ENCODE results near the gene CDH16. TPM values are rescaled to one million over a fixed set of nuclear protein-coding genes. Genes with fewer than 3 reads are reported as not detected.

The CDH16 gene
- total and polyA plus RNA-seq, 2 of the 13 experiments (the other 11 are each of a cell fraction or from before 2014, with no cell fraction given): 2.7 to 3.9 TPM

DNA sequence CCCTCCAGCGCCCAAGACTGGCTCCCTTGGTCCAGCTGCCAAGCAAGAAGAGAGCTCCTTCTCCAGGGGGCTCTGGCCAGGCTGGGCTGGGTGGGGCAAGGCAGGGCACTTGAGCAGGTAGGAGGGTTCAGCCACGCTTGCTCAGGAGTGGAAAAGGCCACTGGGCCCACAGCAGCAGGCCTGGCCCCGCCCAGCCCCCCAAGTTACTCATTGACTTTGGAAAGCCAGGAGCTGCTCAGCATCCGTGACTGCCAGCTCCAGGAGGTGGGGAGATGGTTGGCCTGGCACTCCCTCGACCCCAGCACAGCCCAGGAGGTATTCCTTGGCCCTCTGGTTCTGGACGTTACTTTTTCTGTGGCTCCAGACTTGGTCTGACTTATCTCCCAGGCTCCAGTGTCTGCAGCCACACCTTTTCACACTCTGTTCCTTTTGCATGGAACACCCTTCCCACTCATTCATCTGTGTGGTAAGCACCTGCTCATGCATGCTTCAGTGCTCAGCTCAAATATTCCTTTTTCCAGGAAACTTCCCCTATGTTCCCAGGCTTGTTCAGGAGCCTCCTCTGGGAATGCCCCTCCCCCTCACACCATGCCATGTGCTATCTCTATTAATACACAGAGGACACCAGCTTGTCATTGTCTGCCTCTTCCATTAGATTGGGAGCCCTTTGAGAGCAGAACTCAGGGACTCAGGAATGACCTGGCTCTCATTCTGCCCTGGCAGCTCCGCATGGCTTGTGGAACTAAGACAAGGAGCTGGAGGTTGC, at the start of gene CDH16 (continued):
- TF ChIP-seq, protein P1, sequence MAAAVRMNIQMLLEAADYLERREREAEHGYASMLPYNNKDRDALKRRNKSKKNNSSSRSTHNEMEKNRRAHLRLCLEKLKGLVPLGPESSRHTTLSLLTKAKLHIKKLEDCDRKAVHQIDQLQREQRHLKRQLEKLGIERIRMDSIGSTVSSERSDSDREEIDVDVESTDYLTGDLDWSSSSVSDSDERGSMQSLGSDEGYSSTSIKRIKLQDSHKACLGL (CRISPR knock-in tag; IDR thresholded peaks at IDR 0.05): 0 out of 2 replicates have a peak, but pooled peaks have one; percentile 23
- TF ChIP-seq, protein P2, sequence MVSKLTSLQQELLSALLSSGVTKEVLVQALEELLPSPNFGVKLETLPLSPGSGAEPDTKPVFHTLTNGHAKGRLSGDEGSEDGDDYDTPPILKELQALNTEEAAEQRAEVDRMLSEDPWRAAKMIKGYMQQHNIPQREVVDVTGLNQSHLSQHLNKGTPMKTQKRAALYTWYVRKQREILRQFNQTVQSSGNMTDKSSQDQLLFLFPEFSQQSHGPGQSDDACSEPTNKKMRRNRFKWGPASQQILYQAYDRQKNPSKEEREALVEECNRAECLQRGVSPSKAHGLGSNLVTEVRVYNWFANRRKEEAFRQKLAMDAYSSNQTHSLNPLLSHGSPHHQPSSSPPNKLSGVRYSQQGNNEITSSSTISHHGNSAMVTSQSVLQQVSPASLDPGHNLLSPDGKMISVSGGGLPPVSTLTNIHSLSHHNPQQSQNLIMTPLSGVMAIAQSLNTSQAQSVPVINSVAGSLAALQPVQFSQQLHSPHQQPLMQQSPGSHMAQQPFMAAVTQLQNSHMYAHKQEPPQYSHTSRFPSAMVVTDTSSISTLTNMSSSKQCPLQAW (CRISPR knock-in tag; IDR thresholded peaks at IDR 0.05): 0 out of 2 replicates have a peak, but pooled peaks have one; percentile 18
- TF ChIP-seq, protein P3, sequence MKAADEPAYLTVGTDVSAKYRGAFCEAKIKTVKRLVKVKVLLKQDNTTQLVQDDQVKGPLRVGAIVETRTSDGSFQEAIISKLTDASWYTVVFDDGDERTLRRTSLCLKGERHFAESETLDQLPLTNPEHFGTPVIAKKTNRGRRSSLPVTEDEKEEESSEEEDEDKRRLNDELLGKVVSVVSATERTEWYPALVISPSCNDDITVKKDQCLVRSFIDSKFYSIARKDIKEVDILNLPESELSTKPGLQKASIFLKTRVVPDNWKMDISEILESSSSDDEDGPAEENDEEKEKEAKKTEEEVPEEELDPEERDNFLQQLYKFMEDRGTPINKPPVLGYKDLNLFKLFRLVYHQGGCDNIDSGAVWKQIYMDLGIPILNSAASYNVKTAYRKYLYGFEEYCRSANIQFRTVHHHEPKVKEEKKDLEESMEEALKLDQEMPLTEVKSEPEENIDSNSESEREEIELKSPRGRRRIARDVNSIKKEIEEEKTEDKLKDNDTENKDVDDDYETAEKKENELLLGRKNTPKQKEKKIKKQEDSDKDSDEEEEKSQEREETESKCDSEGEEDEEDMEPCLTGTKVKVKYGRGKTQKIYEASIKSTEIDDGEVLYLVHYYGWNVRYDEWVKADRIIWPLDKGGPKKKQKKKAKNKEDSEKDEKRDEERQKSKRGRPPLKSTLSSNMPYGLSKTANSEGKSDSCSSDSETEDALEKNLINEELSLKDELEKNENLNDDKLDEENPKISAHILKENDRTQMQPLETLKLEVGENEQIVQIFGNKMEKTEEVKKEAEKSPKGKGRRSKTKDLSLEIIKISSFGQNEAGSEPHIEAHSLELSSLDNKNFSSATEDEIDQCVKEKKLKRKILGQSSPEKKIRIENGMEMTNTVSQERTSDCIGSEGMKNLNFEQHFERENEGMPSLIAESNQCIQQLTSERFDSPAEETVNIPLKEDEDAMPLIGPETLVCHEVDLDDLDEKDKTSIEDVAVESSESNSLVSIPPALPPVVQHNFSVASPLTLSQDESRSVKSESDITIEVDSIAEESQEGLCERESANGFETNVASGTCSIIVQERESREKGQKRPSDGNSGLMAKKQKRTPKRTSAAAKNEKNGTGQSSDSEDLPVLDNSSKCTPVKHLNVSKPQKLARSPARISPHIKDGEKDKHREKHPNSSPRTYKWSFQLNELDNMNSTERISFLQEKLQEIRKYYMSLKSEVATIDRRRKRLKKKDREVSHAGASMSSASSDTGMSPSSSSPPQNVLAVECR (CRISPR knock-in tag; IDR thresholded peaks at IDR 0.05; ENCODE audit: borderline replicate concordance): peak; percentile 40; the same call in 1 of the 2 replicates
- TF ChIP-seq, protein P4, sequence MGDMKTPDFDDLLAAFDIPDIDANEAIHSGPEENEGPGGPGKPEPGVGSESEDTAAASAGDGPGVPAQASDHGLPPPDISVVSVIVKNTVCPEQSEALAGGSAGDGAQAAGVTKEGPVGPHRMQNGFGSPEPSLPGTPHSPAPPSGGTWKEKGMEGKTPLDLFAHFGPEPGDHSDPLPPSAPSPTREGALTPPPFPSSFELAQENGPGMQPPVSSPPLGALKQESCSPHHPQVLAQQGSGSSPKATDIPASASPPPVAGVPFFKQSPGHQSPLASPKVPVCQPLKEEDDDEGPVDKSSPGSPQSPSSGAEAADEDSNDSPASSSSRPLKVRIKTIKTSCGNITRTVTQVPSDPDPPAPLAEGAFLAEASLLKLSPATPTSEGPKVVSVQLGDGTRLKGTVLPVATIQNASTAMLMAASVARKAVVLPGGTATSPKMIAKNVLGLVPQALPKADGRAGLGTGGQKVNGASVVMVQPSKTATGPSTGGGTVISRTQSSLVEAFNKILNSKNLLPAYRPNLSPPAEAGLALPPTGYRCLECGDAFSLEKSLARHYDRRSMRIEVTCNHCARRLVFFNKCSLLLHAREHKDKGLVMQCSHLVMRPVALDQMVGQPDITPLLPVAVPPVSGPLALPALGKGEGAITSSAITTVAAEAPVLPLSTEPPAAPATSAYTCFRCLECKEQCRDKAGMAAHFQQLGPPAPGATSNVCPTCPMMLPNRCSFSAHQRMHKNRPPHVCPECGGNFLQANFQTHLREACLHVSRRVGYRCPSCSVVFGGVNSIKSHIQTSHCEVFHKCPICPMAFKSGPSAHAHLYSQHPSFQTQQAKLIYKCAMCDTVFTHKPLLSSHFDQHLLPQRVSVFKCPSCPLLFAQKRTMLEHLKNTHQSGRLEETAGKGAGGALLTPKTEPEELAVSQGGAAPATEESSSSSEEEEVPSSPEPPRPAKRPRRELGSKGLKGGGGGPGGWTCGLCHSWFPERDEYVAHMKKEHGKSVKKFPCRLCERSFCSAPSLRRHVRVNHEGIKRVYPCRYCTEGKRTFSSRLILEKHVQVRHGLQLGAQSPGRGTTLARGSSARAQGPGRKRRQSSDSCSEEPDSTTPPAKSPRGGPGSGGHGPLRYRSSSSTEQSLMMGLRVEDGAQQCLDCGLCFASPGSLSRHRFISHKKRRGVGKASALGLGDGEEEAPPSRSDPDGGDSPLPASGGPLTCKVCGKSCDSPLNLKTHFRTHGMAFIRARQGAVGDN (CRISPR knock-in tag; IDR thresholded peaks at IDR 0.05): peak; percentile 43
- TF ChIP-seq, protein P5, sequence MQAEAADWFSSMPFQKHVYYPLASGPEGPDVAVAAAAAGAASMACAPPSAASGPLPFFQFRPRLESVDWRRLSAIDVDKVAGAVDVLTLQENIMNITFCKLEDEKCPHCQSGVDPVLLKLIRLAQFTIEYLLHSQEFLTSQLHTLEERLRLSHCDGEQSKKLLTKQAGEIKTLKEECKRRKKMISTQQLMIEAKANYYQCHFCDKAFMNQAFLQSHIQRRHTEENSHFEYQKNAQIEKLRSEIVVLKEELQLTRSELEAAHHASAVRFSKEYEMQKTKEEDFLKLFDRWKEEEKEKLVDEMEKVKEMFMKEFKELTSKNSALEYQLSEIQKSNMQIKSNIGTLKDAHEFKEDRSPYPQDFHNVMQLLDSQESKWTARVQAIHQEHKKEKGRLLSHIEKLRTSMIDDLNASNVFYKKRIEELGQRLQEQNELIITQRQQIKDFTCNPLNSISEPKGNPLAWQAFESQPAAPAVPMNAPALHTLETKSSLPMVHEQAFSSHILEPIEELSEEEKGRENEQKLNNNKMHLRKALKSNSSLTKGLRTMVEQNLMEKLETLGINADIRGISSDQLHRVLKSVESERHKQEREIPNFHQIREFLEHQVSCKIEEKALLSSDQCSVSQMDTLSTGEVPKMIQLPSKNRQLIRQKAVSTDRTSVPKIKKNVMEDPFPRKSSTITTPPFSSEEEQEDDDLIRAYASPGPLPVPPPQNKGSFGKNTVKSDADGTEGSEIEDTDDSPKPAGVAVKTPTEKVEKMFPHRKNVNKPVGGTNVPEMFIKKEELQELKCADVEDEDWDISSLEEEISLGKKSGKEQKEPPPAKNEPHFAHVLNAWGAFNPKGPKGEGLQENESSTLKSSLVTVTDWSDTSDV (CRISPR knock-in tag; IDR thresholded peaks at IDR 0.05): no peak
- TF ChIP-seq PITX1 (CRISPR knock-in tag; IDR thresholded peaks at IDR 0.05) (peak; percentile 53; the same call in 1 of the 2 replicates), ZNF672 (CRISPR knock-in tag; IDR thresholded peaks at IDR 0.05) (no peak), LCORL (IDR thresholded peaks at IDR 0.05) (no peak), LCORL (CRISPR knock-in tag; IDR thresholded peaks at IDR 0.05) (peak; percentile 37), HNRNPLL (IDR thresholded peaks at IDR 0.05; ENCODE audit: low read depth, low read length, poor library complexity, severe bottlenecking) (peak; percentile 24), ZNF333 (CRISPR knock-in tag; IDR thresholded peaks at IDR 0.05; ENCODE audit: borderline replicate concordance) (0 out of 2 replicates have a peak, but pooled peaks have one; percentile 49)
- TF ChIP-seq, protein P6, sequence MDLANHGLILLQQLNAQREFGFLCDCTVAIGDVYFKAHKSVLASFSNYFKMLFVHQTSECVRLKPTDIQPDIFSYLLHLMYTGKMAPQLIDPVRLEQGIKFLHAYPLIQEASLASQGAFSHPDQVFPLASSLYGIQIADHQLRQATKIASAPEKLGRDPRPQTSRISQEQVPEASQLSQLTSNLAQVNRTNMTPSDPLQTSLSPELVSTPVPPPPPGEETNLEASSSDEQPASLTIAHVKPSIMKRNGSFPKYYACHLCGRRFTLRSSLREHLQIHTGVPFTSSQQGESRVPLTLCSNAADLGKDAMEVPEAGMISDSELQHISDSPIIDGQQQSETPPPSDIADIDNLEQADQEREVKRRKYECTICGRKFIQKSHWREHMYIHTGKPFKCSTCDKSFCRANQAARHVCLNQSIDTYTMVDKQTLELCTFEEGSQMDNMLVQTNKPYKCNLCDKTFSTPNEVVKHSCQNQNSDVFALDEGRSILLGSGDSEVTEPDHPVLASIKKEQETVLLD (CRISPR knock-in tag; IDR thresholded peaks at IDR 0.05; ENCODE audit: low read depth): no peak

Data from HepG2 (cell line).